Activated CD4-positive, CD25-positive, alpha-beta regulatory T cell treated with anti-CD3 and anti-CD28 coated beads, Interleukin-2, amount 50 U/mL, for 16 hours (primary cell): ENCODE data around the gene DCTN2.

Source experiments
- DNase-seq: peaks from one replicate; pipeline ENCODE4 v3.0.0-alpha.2; 2020; ENCODE audit warnings: low read depth, low spot score

Gene DCTN2

GRCh38 chr12:57491393-57492280, 55.4 kb downstream of the DCTN2 start:
- DNase-seq: no peak

GRCh38 chr12:57490126-57490525, 56.9 kb downstream of the DCTN2 start:
- DNase-seq: no peak

DNA sequence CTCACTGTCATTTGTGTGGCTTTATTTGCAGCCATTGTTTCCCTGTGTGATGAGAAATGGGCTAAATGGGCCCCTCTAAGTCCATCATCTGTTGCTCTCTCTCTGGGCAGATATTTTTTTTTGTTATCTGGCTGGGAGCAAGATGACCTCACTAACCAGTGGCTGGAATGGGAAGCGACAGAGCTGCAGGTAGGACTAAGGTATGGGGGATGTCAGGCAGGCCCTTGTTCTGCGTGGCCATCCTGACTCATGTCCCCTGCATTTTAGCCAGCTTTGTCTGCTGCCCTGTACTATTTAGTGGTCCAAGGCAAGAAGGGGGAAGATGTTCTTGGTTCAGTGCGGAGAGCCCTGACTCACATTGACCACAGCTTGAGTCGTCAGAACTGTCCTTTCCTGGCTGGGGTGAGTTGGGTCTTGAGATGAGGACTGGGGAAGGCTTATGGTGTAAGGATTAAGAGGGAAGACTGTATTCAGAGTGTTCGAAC, 57.8 kb downstream of the DCTN2 start:
- DNase-seq: no peak

DNA sequence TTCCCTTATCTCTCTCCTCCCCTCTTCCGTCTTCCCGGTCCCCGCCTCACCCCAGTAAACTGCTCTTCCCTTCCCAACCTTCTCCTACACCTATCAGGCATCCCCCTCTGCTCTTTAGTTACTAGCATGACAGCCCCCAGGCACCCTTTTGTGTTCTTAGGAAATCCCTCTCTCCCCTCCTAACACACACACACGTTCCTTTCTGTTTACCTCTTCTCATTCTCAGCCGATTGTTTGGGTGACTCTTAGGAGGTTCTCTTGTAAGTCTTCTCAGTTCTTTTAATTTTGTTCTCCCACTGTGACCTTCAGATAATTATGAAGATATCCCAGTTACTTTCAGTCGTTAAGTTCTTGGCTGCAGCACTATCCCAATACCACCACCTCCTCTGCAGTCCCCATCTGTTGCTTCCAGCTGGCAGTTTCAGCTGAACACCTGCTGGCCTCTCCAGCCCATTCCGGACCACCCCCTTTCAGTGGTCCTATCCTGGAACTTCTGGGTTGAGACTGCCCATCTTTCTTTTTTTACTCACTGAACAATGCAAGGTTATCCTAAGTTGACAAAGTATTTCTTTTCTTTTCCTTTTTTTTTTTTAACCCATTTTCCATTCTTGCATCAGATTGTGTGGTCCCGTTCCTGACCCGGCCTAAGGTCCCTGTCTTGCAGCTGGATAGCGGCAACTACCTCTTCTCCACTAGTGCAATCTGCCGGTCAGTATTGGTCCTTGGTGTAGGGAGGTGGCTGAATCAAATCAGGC, 58.4 kb downstream of the DCTN2 start:
- no peak for DNase-seq

- peak; percentile 89 for DNase-seq
These were observed 59.2 kb downstream of the DCTN2 start, which contains the start of gene MARS1 for GRCh38 chr12:57487597-57488401. TSS of gene MARS1 (plus strand) at chr12:57488068. CDS start at chr12:57488091, 23 bp downstream.

GRCh38 chr12:57487055-57487596, 59.9 kb downstream of the DCTN2 start:
- no peak for DNase-seq

GRCh38 chr12:57485695-57486094, 61.3 kb downstream of the DCTN2 start:
- no peak for DNase-seq

DNA sequence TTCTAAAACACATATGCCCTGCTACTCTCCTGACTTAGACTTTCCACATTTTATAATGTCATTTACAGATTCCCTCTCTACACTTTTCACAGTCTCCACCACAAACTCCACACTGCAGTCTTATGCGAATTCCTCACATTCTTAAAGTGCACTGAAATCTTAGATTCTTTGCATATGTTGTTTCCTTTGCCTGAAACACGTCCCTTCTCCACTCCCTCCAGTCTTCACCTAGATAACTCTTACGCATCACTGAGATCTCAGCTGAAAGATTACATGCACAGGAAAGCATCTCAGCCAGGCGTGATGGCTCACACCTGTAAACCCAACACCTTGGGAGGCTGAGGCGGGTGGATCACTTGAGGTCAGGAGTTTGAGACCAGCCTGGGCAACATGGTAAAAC, 63.5 kb downstream of the DCTN2 start:
- DNase-seq: no peak

DNA sequence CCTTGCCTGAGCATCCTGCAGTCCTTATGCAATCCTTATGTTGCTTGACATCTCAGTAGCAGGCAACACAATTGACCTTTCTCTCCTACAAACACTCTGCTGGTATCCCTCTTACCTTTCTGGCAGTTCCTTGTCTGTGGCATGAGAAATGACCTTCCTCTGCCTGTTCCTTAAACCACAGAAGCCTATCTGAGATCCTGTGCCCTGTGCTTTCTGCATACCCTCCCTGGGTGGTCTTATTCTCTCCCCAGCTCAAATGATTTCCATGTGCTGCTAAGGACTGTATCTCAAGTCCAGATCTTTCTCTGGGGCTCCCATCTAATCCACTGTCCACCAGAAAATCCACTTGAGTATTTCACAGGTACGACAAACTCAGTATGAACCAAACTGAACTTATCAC, 65.3 kb downstream of the DCTN2 start:
- no peak for DNase-seq
